GM19452 (cell line): ENCODE data around the gene GAA.
A peak's percentile ranks its signal among the peaks of the same experiment; 100 is the strongest.
"Not testable (repeated sequence)": the region's sequence is repeated elsewhere in the genome, so short reads cannot be mapped to it uniquely, and the experiment has no call there.

Source experiments
- ATAC-seq: cut with Tn5 transposase; IDR thresholded peaks from one replicate; pipeline ENCODE4 v1.9.1; 2021; ENCODE audit not compliant: unreplicated experiment

GAA gene

DNA sequence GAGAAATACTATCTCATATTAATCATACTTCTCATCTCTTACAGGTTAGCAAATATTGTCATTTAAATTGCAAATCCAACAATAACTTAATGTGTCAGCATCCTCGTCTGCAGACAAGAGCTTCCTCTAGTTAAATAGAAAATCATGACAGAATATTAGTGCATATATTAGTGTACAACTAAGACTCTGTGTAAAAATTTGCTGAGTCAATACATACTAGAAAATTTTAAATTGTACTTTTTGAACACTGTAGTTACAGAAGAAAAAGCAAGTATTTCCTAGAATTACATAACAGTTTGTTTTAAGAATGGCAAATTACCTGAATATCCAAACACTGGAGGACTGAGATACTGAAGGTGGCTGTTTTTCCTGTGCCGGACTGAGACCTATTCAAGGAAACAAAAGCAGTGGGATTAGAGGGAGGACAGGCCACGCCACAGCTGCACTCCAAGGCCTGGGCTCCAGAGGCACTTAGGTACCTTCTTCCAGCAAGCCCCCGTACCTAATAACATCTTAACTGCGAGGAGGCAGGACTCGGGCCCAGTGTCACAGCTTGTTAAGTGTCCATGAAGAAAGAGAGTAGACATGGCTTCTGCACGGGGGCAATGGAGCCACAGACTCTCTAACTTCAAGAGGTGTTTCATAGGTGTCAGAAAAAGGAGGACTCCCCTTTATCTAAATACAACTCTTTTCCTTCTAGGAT lies 40.2 kb downstream of the GAA start:
- no peak for ATAC-seq

DNA sequence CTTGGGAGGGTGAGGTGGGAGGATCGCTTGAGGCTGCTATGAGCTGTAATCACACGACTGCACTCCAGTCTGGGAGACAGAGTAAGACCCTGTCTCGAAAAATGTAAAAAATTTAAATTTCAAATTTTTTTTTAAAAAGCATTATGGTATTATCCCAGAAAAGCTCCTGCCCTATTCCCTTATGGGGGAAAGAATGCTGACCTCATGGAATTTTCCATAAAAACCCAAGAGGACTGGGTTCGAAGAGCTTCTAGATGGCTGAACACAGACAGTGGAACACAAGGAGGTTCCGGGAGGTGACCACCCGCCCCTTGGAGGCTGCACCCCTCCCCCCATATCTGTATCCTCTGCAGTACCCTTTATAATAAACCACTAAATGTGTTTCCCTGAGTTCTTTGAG lies 41.5 kb downstream of the GAA start:
- ATAC-seq, result no peak

DNA sequence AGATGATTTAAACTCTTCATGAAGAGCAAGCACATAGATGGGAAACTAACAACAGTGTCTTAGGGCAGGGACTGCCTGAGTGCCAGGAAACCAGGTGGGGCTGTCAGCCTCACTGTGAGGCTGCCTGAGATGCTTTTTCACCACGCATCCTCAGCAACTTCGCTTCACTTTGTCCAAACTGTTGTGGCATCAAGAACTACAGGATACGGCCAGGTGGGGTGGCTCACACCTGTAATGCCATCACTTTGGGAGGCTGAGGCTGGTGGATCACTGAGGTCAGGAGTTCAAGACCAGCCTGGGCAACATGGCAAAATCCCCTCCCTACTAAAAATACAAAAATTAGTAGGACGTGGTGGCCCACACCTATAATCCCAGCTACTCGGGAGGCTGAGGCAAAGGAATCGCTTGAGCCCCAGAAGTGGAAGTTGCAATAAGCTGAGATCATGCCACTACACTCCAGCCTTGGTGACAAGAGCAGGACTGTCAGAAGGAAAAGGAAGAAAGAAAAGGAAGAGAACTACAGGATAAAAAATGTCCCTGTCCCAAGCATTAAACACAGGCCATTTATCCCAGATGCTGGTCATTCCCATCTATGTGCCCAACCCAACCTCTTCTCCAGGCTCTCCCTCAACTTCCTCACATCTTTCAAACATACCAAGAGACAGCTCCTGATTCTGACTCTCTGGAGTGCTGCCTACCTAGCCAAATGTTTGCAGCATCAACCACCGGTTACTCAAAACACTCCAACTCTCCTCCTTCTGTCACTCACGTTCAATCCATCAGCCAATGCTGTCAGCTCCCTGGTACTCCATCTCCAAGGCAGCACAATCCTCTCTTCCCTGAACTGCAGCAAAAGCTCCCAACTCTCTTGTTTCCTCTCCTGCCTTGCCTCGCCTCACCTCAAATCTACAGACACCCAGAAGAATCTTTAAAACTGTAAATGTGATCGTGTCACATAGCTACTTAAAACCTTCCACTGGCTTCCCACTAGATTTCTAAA lies 44.0 kb downstream of the GAA start:
- no peak for ATAC-seq

DNA sequence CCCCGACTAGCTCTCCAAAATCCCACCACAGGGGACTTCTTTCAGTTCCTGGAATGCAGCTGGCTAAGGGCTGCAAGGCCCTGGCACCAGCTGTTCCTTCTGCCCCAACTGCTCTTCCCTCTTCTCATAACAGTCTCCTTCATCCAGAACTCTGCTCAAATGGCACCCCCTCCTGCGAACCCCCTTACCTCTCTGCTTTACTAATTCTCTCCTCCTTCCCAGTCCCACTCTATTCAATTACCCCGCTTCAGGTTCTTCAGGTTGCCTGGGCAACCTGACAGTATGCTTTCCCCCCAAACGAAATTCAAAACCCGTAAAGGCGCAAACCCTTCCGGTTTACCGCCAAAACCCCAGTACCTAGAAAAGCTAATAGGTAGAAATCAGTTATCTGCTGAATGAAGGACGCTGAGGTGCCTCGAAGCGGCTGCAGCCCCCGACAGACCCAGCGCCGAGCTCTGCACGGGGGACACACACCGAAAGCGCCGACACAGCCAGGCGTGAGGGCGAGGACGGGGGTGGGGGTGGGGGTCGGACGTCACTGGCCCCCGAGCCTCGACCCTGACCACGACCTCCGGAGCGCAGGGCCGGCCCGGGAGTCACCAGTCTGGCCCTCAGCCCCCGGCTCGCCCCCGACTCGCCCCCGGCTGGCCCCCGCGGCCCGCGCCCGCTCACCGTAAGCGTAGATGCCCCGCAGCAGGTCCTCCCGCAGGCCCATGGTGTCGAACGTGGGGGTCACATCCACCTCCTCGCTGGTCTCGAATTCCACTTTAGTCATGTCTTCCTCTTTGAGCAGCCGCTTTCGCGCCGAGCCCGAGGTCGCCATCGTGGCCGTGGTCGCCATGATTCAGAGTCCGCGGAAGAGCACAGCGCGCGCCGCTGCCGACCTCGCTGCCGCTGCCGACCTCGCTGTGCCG lies 45.0 kb downstream of the GAA start:
- ATAC-seq, result peak; percentile 10

DNA sequence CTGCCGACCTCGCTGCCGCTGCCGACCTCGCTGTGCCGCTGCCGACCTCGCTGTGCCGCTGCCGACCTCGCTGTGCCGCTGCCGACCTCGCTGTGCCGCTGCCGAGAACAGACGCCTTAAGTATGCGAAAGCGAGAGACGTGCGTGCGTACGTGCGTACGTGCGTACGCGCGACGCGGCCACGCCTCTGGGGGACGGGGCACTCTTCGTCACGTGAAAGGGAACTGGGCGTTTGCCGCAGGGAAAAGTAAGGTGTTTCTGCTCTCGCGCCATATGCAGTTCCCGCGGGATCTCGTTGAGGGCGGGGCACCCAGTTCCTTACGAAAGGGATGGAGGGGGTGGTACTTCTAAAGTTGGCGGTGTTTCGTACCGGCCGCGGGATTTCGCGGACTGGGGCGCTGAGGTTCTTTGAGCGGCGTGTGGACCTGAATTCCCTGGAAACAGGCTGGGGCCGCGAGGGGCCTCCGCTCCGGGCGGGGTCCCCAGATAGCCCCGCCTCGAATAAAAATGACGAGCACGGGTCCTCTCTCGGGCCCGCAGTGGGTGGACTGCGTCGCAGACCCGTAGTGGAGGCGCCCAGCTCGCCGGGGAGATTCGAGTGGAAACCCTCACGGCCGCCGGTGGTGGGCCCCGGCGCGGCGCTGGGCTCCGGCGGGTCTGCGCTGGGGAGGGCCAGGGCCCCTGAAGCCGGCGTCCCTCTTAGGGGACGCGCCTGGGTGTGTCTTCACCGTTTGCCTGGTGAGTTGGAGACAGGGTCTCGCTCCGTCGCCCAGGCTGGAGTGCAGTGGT lies 45.8 kb downstream of the GAA start, which contains the start of gene EIF4A3:
Gene EIF4A3 (minus strand): TSS at position 94 of the 788 bp plus-strand sequence. CDS start 167 bp downstream, outside the sequence.
- ATAC-seq, result peak; percentile 76

DNA sequence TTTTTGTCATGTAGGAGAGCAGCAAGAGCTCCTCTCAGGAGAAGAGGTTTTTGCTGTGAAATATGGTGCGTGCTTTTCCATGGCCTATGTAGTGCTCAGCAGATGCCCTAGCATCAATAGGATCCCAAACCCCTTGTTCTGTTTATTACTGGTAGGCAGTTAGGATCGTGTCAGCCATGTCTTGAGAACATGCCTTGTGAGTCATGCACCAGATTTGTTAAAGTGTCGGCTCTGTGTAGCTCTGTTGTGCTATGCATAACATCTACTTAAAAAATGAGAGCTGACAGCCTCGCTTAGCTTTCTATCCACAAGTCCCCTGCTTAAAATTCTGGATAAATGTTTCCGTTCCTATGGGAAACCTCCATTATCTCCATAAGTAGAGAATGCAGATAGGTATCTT lies 50.0 kb downstream of the GAA start:
- no peak for ATAC-seq

DNA sequence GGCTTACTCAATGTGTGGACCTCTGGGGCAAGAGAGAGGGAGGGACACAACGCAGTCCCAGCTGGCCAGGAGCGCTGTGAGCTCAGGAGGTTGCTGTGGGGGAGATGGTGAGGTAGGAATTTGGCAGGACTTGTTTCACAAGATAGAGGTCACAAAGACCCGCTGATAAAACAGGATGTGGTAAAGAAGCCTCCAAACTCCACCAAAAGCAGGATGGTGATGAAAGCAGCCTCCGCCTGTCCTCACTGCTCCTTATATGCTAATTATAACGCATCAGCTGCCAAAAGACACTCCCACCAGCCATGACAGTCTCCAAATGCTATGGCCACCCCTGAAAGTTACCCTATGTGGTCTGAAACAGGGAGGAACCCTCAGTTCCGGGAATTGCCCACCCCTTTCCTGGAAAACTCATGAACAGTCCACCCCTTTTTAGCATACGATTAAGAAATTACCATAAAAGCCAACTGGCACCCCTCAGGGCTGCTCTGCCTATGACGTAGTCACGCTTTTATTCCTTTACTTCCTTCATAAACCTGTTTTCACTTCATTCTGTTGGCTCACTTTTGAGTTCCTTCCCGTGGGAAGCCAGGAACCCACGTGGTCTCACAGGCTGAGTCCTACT lies 50.8 kb downstream of the GAA start:
- ATAC-seq, result no peak

DNA sequence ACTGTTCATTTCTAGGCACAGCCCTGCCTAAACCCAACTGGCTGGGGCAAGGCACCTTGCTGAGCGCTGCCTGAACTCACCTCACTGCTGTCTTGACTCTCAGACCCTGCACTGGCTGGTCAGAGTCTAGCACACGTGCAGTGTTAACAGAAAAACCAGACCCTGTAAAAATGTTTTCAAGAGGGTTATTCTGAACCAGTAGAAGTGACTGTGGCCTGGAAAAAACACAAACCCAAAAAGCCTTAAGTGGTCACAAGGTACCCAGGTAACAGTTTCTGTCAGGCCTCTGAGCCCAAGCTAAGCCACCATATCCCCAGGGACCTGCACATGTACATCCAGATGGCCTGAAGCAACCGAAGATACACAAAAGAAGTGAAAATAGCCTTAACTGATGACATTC lies 51.6 kb downstream of the GAA start:
- ATAC-seq, result no peak

DNA sequence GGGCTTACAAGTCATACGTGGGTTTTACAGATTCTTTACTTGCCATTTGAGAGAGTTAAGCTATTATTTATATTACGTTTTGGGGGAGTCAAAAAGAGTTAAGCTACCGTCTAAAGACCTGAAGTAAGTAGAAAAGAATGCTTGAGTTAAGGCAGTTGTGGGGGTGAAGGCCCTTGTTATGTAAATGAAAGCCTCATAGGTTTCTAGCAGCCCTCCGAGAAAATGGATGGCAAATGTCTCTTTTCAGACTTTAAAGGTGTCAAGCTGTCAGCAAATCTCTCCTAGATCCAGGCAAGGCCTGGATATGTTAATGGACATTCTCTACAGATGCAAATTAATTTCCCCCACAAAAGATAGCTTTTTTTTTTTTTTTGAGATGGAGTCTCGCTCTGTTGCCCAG lies 52.8 kb downstream of the GAA start:
- no peak for ATAC-seq

DNA sequence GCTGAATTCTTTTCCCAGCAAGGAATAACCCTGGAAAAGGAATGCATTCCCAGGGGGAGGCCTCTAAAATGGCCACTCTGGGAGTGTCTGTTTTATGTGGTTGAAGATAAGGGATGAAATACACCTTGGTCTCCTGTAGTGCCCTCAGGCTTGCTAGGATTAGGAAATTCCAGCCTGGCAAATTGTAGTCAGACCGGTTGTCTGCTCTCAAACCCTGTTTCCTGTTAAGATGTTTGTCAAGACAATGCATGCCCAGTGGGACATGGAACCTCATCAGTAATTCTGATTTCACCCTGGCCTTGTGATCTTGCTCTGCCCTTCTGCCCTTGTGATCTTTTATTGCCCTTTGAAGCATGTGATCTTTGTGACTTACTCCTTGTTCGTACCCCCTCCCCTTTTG lies 54.2 kb downstream of the GAA start:
- not testable (repeated sequence) for ATAC-seq

DNA sequence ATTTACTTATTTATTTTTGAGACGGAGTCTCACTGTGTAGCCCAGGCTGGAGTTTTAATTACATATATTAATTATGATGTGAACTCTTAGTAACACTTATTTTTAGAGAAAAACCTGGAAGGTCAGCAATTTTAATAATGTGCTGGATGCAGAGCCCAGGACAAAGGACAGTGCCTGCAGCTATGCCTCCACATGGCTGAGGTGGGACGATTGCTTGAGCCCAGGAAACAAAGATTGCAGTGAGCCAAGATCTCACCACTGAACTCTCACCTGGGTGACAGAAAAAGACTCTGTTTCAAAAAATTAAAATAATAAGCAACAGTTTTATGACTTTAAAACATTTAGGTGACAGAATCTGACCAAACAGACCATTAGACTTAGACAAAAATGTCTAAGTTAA lies 57.5 kb downstream of the GAA start:
- no peak for ATAC-seq

DNA sequence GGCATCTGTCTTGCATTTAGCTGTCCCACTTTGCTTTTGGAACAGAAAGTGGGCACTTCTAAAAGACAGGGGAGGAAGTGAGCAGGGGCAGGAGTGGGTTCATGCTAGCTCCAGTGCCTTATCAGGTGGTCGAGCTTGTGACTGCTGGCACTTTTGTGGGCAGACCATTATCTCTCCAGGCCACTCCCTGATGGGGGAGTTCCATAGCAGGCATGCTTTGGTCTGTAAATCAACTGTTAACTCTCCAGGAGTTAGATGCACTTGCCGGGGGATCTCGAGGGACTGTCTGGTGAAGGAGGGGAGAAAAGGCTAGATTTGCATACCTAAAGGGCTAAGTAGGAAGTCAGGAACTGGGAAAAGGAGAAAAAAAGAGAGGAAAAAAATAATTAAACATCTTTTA lies 59.2 kb downstream of the GAA start:
- no peak for ATAC-seq

DNA sequence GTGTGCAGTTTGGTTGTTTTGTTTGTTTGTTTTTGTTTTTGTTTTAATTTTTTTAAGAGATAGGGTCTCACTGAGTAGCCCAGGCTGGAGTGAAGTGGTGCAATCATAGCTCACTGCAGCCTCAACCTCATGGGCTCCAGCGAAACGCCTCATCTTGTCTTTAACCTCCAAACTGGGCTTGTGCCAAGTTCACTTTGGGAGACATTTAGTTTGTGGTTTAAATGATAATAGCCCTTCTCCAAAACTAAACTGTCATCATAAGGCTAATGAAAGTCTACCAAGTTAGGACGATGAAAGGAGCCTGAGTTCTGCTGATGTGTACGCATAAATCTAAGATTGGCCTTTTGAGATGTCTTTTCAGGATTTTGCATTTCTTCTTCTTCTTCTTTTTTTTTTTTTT lies 62.0 kb downstream of the GAA start:
- ATAC-seq, result no peak

DNA sequence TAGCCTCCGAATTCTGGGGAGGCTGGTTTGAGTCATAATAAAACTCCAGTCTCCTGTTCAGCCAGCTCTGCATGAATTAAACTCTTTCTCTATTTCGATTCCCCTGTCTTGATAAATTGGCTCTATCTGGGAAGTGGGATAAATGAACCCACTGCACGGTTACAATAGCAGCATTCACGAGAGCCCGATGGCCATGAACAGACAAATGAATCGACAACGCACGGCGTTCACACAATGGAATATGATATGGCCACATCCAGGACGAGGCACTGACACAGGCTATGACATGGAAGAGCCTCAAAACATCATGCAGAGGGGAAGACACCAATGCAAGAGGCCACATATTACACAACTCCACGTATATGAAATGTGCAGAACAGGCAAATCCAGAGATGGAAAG lies 62.8 kb downstream of the GAA start:
- ATAC-seq, result no peak

DNA sequence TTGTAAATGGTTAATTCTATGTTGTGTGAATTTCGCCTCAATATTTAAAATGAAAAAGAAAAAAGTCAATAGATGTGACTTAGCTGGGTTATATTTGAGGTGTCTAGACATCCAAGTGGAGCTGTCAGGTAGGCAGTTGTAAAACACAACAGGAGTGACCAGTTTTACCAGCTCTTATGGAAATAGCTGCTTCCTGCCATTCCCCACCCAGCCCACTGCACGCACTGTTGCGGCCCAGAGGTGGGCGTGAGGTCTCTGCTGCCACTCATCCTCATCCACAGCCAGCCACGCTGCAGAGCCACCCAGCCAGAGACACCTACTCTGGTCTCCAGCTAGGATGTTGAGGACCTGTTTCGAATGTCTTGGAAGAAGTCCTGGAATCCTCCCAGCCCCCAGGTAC lies 65.1 kb downstream of the GAA start:
- ATAC-seq, result no peak

DNA sequence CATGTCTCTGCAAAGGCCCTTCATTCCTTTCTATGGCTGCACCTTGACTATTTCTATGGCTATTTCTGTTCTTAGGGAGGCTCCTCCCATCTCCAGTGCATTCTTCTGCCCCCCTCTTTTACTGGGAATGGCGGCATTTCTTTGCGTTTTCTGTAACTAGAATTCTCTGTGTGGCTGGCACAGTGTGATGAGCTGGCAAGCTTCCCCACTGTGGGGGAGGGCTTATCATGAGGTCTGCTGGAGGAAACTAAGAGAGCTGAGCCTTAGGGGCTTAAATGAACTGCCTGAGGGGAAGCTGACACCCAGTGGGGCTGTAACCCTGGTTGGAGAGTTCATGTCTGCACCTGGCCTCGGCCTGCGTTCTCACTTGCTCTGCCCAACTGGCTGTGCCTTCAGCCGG lies 67.0 kb downstream of the GAA start:
- no peak for ATAC-seq

DNA sequence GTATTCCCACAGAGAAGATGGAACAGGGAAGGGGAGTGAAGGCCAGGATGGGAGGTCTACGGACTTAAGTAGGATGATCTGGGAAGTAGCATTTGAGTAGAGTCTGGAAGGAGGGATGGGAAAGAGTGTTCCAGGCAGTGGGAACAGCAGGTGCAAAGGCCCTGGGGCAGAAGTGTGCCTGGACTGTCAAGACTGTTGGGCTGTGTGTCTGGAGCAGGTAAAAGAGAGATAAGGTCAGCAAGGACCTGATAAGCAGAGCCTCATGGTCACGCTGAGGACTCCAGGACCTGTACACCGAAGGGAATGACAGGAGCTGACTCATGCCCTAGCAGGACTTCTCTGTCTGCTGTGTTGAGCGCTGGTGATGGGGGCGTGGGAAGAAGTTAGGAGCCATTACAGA lies 67.7 kb downstream of the GAA start:
- no peak for ATAC-seq
